SK-N-SH (cell line): Measurements from ENCODE around the gene COL20A1. TPM values are rescaled to one million over a fixed set of nuclear protein-coding genes. Genes with fewer than 3 reads are reported as not detected.

Experiments
- CTCF ChIA-PET: fragments of 300-600, 350-600 bp; formaldehyde crosslinking; extraction: SDS; loops from one replicate; lab custom pipeline; 2021; lab: Yijun Ruan, JAX
- POLR2A ChIA-PET: fragments of 350-600 bp; sonication (Branson Sonifier 250); formaldehyde crosslinking; extraction: SDS; loops from one replicate; lab custom pipeline; 2020; ENCODE audit warnings: antibody characterized with exemption, inconsistent platforms; lab: Yijun Ruan, JAX
- DNase-seq: peaks from one replicate; pipeline ENCODE4 v3.0.0; 2012
- H2AFZ ChIP-seq: fragments of 200-600 bp; sonication (generic); 2 replicates; pipeline ENCODE4 v1.8.1; 2016; ENCODE audit warnings: antibody characterized with exemption, mild to moderate bottlenecking, low read depth
- H3F3A ChIP-seq: fragments of 200-600 bp; sonication (generic); replicated peaks from 2 replicates; pipeline ENCODE3; 2016; ENCODE audit warnings: antibody characterized with exemption, mild to moderate bottlenecking; ENCODE audit not compliant: insufficient read depth
- H3K27ac ChIP-seq, 2 experiments: fragments of 200-500 bp in 1 of 2; fragments of 200-600 bp in 1 of 2; sonication (Bioruptor generic) in 1 of 2; sonication (generic), shearing (Covaris generic) in 1 of 2; 2 replicates each; pipeline versions ENCODE4 v1.5.1 to v1.6.1; 2014 to 2016; ENCODE audit warnings: low read depth in 2 of 2, inconsistent platforms in 1 of 2, low read length in 1 of 2, mild to moderate bottlenecking in 1 of 2, mixed read lengths in 1 of 2
- H3K27me3 ChIP-seq: fragments of 200-600 bp; sonication (generic), shearing (Covaris generic); 2 replicates; pipeline ENCODE4 v1.6.1; 2016; ENCODE audit warnings: mixed run types; ENCODE audit not compliant: insufficient read depth
- H3K36me3 ChIP-seq, 2 experiments: fragments of 200-500 bp in 1 of 2; fragments of 200-600 bp in 1 of 2; sonication (Bioruptor generic) in 1 of 2; sonication (generic) in 1 of 2; replicated peaks in 1 of 2; 2 replicates each; pipeline versions ENCODE3 to v1.5.1; 2014 to 2016; ENCODE audit warnings: low read length in 1 of 2, mild to moderate bottlenecking in 1 of 2; ENCODE audit not compliant: insufficient read depth in 2 of 2, control insufficient read depth in 1 of 2
- H3K4me1 ChIP-seq, 2 experiments: fragments of 200-500 bp in 1 of 2; fragments of 200-600 bp in 1 of 2; sonication (Bioruptor generic) in 1 of 2; sonication (generic), shearing (Covaris generic) in 1 of 2; 2 replicates each; pipeline versions ENCODE4 v1.5.1 to v1.6.1; 2014 to 2016; ENCODE audit warnings: low read depth in 1 of 2, low read length in 1 of 2, mixed run types in 1 of 2; ENCODE audit not compliant: insufficient read depth in 2 of 2, control insufficient read depth in 1 of 2
- H3K4me2 ChIP-seq: fragments of 200-600 bp; sonication (generic), shearing (Covaris generic); 2 replicates; pipeline ENCODE4 v1.6.1; 2017; ENCODE audit warnings: mixed run types
- H3K4me3 ChIP-seq, 2 experiments: fragments of 200-500 bp in 1 of 2; fragments of 200-600 bp in 1 of 2; sonication (Bioruptor generic) in 1 of 2; sonication (generic), shearing (Covaris generic) in 1 of 2; 2 replicates each; pipeline versions ENCODE4 v1.5.1 to v1.8.1; 2014 to 2016; ENCODE audit warnings: low read depth in 2 of 2, inconsistent platforms in 1 of 2, low read length in 1 of 2, mild to moderate bottlenecking in 1 of 2, mixed read lengths in 1 of 2, moderate library complexity in 1 of 2
- H3K79me2 ChIP-seq: fragments of 200-600 bp; sonication (generic); 2 replicates; pipeline ENCODE4 v1.8.1; 2017; ENCODE audit warnings: mild to moderate bottlenecking; ENCODE audit not compliant: insufficient read depth
- H3K9ac ChIP-seq: fragments of 200-600 bp; sonication (generic); 2 replicates; pipeline ENCODE4 v1.6.1; 2017; ENCODE audit warnings: mixed run types
- H3K9me2 ChIP-seq: fragments of 200-600 bp; sonication (generic); 2 replicates; pipeline ENCODE4 v1.6.1; 2017; ENCODE audit warnings: mixed run types
- H3K9me3 ChIP-seq: fragments of 200-600 bp; sonication (generic); 2 replicates; pipeline ENCODE4 v1.6.1; 2017; ENCODE audit warnings: mixed run types, mild to moderate bottlenecking, moderate library complexity
- H4K20me1 ChIP-seq: fragments of 200-600 bp; sonication (generic); 2 replicates; pipeline ENCODE4 v1.6.1; 2017; ENCODE audit warnings: mild to moderate bottlenecking, mixed run types; ENCODE audit not compliant: insufficient read depth
- CTCF ChIP-seq: fragments of 200-600 bp; sonication (generic); IDR thresholded peaks from 2 replicates; pipeline ENCODE4 v1.6.1; 2017; ENCODE audit warnings: antibody characterized with exemption, mild to moderate bottlenecking, moderate library complexity
- ELF1 ChIP-seq: IDR thresholded peaks from 2 replicates; pipeline ENCODE4 v1.4.0; 2012
- FOSL2 ChIP-seq: IDR thresholded peaks from 2 replicates; pipeline ENCODE4 v1.4.0; 2012; ENCODE audit warnings: low read depth, mild to moderate bottlenecking, moderate library complexity, borderline replicate concordance
- FOXM1 ChIP-seq: IDR thresholded peaks from 2 replicates; pipeline ENCODE4 v1.4.0; 2012; ENCODE audit warnings: low read depth, mild to moderate bottlenecking
- GABPA ChIP-seq: IDR thresholded peaks from 2 replicates; pipeline ENCODE4 v1.4.0; 2012; ENCODE audit warnings: low read depth, mild to moderate bottlenecking
- GATA2 ChIP-seq: sonication (generic); formaldehyde crosslinking; IDR thresholded peaks from 2 replicates; pipeline ENCODE4 v1.5.0; 2020; ENCODE audit warnings: mild to moderate bottlenecking, missing genetic modification reagents
- MAX ChIP-seq: IDR thresholded peaks from 2 replicates; pipeline ENCODE4 v1.4.0; 2012; ENCODE audit warnings: low read depth
- MEF2A ChIP-seq: IDR thresholded peaks from 2 replicates; pipeline ENCODE4 v1.4.0; 2012; ENCODE audit warnings: low read depth, borderline replicate concordance
- NFIC ChIP-seq: IDR thresholded peaks from 2 replicates; pipeline ENCODE4 v1.4.0; 2012; ENCODE audit warnings: borderline replicate concordance
- NRF1 ChIP-seq: IDR thresholded peaks from 2 replicates; pipeline ENCODE4 v1.6.1; 2012; ENCODE audit warnings: low read depth, mild to moderate bottlenecking, low read length
- PBX3 ChIP-seq: IDR thresholded peaks from 2 replicates; pipeline ENCODE4; 2012
- POLR2AphosphoS5 ChIP-seq: IDR thresholded peaks from 2 replicates; pipeline ENCODE4 v1.6.1; 2012; ENCODE audit warnings: low read depth, low read length
- RAD21 ChIP-seq: IDR thresholded peaks from 2 replicates; pipeline ENCODE4 v1.6.1; 2012; ENCODE audit warnings: mild to moderate bottlenecking, low read length
- RCOR1 ChIP-seq: fragments of 150-350 bp; IDR thresholded peaks from 2 replicates; pipeline ENCODE4 v1.6.1; 2017; ENCODE audit warnings: antibody characterized with exemption, low read length
- REST ChIP-seq: IDR thresholded peaks from 2 replicates; pipeline ENCODE4 v1.6.1; 2012; ENCODE audit warnings: mild to moderate bottlenecking, low read depth, low read length, moderate library complexity
- SIN3A ChIP-seq: IDR thresholded peaks from 2 replicates; pipeline ENCODE4 v1.6.1; 2012; ENCODE audit warnings: low read depth, mild to moderate bottlenecking, low read length, moderate library complexity, borderline replicate concordance
- SMC3 ChIP-seq: IDR thresholded peaks from 2 replicates; pipeline ENCODE4 v1.6.1; 2012; ENCODE audit warnings: low read depth, low read length, improper control_type of control experiment
- TEAD4 ChIP-seq: IDR thresholded peaks from 2 replicates; pipeline ENCODE4 v1.4.0; 2012; ENCODE audit warnings: mild to moderate bottlenecking, borderline replicate concordance; ENCODE audit not compliant: insufficient read depth
- ZBTB33 ChIP-seq: IDR thresholded peaks from 2 replicates; pipeline ENCODE4 v1.4.0; 2012; ENCODE audit warnings: low read depth, borderline replicate concordance
- WGBS: methylation state at CpG from one replicate; pipeline ENCODE4 v1.1.6; 2017; ENCODE audit warnings: low lambda C conversion rate; 5-methylcytosine and 5-hydroxymethylcytosine counted together
- polyA plus RNA-seq, 3 experiments: library from polyadenylated mRNA; depleted of rRNA; stranded (reverse); fragments of >200 nt; gene quantifications; 2 replicates each; pipeline ENCODE4 v1.2.3, GENCODE V29; 2012

COL20A1 gene
- polyA plus RNA-seq, 1 of the 3 experiments (the other 2 are of a cell fraction) = not detected

- H3K27me3 ChIP-seq = no peaks in the 10 kb centered on the region
- H3K4me3 ChIP-seq = no peak overlapping the region
- no peak overlapping the region for H3K4me2 ChIP-seq
- no peaks in the 10 kb centered on the region for H3K9me2 ChIP-seq
- no peak for DNase-seq
- no peak overlapping the region for H3K9ac ChIP-seq
- TF ChIP-seq REST = no peak
- no peak for TF ChIP-seq ELF1
- no peak for TF ChIP-seq FOSL2
- no peak for TF ChIP-seq RCOR1
- TF ChIP-seq SIN3A = no peak
- TF ChIP-seq PBX3 = no peak
- no peak for TF ChIP-seq NRF1
- no peak for TF ChIP-seq SMC3
- TF ChIP-seq ZBTB33 = no peak
- no peak for TF ChIP-seq FOXM1
- no peak for TF ChIP-seq MEF2A
- no peak for TF ChIP-seq NFIC
- TF ChIP-seq MAX = no peak
- TF ChIP-seq TEAD4 = no peak
- no peak for TF ChIP-seq CTCF
- no peak for TF ChIP-seq RAD21
- TF ChIP-seq GABPA = no peak
- TF ChIP-seq GATA2 (CRISPR knock-in tag) = no peak
- no peak for TF ChIP-seq POLR2AphosphoS5
- POLR2A ChIA-PET = no interaction called here
- H3K27ac ChIP-seq = no peak overlapping the region
- H3K9me3 ChIP-seq = no peaks in the 10 kb centered on the region
- no peaks in the 10 kb centered on the region for H4K20me1 ChIP-seq
- 42% methylated on average over 18 of the region's 34 CpGs for WGBS
- H3F3A ChIP-seq = no peaks in the 10 kb centered on the region
- H3K79me2 ChIP-seq = no peaks in the 10 kb centered on the region
- no peaks in the 10 kb centered on the region; a peak in 1 of 4 replicates for H3K4me1 ChIP-seq
- no peak overlapping the region for H2AFZ ChIP-seq
- CTCF ChIA-PET = interaction anchor here (1.0 to 4.9 kb wide), 4 partner anchors 9 to 149 kb away, joined by 3 to 33 read pairs (median 6); no protein-coding TSS in a partner anchor
- H3K36me3 ChIP-seq = no peaks in the 10 kb centered on the region
These were observed 80.2 kb downstream of the COL20A1 start for GRCh38 chr20:63372971-63373885.
